ENCODE results near the gene NAA35. TPM values are rescaled to one million over a fixed set of nuclear protein-coding genes. Genes with fewer than 3 reads are reported as not detected.
"Not testable (repeated sequence)": the region's sequence is repeated elsewhere in the genome, so short reads cannot be mapped to it uniquely, and the experiment has no call there.

The NAA35 gene
- 21.7 TPM for total RNA-seq (ENCODE audit: insufficient read depth, low replicate concordance)

- peak; percentile 99 for DNase-seq (ENCODE audit: low spot score)
These were observed at the start of gene NAA35 for GRCh38 chr9:85940832-85941621. NAA35 (plus strand) TSS chr9:85941146; CDS start chr9:85942160, 1,014 bp downstream.

GRCh38 chr9:85892401-85892800 is 48.5 kb upstream of the NAA35 start:
- no peak for DNase-seq (ENCODE audit: low spot score)

- no peak for DNase-seq (ENCODE audit: low spot score)
These were observed 45.3 kb upstream of the NAA35 start for GRCh38 chr9:85895685-85896084.

GRCh38 chr9:85897848-85898247 is 43.1 kb upstream of the NAA35 start:
- no peak for DNase-seq (ENCODE audit: low spot score)

GRCh38 chr9:85898332-85898731 is 42.6 kb upstream of the NAA35 start:
- no peak for DNase-seq (ENCODE audit: low spot score)

GRCh38 chr9:85899388-85899787 is 41.6 kb upstream of the NAA35 start:
- DNase-seq (ENCODE audit: low spot score), result no peak

- DNase-seq (ENCODE audit: low spot score), result no peak
These were observed 40.3 kb upstream of the NAA35 start for GRCh38 chr9:85900504-85901201.

GRCh38 chr9:85904975-85905374 is 36.0 kb upstream of the NAA35 start:
- no peak for DNase-seq (ENCODE audit: low spot score)

GRCh38 chr9:85905957-85906356 is 35.0 kb upstream of the NAA35 start:
- DNase-seq (ENCODE audit: low spot score), result no peak

- no peak for DNase-seq (ENCODE audit: low spot score)
These were observed 31.6 kb upstream of the NAA35 start for GRCh38 chr9:85909390-85909789.

GRCh38 chr9:85914108-85914507 is 26.8 kb upstream of the NAA35 start:
- DNase-seq (ENCODE audit: low spot score), result no peak

- no peak for DNase-seq (ENCODE audit: low spot score)
These were observed 23.2 kb upstream of the NAA35 start for GRCh38 chr9:85917756-85918155.

GRCh38 chr9:85925493-85925892 is 15.5 kb upstream of the NAA35 start:
- no peak for DNase-seq (ENCODE audit: low spot score)

- no peak for DNase-seq (ENCODE audit: low spot score)
These were observed 13.9 kb upstream of the NAA35 start for GRCh38 chr9:85927076-85927475.

GRCh38 chr9:85931495-85931894 is 9.5 kb upstream of the NAA35 start:
- DNase-seq (ENCODE audit: low spot score), result no peak

GRCh38 chr9:85935950-85936349 is 5.0 kb upstream of the NAA35 start:
- not testable (repeated sequence) for DNase-seq (ENCODE audit: low spot score)

GRCh38 chr9:85940275-85940831 is 593 bp upstream of the NAA35 start:
- no peak for DNase-seq (ENCODE audit: low spot score)

- DNase-seq (ENCODE audit: low spot score), result no peak
These were observed 635 bp downstream of the NAA35 start for GRCh38 chr9:85941622-85941940.

GRCh38 chr9:85941966-85942912 is 1.3 kb downstream of the NAA35 start:
- no peak for DNase-seq (ENCODE audit: low spot score)

GRCh38 chr9:85942913-85943709 is 2.2 kb downstream of the NAA35 start:
- no peak for DNase-seq (ENCODE audit: low spot score)

Measured in umbilical cord (tissue), 2 donors.